Hepatocyte (in vitro differentiated cells): Measurements from ENCODE around the gene C10orf120. TPM values are rescaled to one million over a fixed set of nuclear protein-coding genes. Genes with fewer than 3 reads are reported as not detected.

Experiments
- DNase-seq: peaks from one replicate; pipeline ENCODE4 v3.0.0-alpha.2; 2016; ENCODE audit warnings: low spot score
- H2AFZ ChIP-seq: fragments of 200-600 bp; sonication (generic); 2 replicates; pipeline ENCODE4 v1.6.0; 2016; ENCODE audit warnings: antibody characterized with exemption, mild to moderate bottlenecking
- H3K27ac ChIP-seq: fragments of 200-600 bp; sonication (generic); 2 replicates; pipeline ENCODE4 v1.5.1; 2016; ENCODE audit warnings: mild to moderate bottlenecking
- H3K27me3 ChIP-seq: fragments of 200-600 bp; sonication (generic); 2 replicates; pipeline ENCODE4 v1.6.1; 2016
- H3K36me3 ChIP-seq: fragments of 200-600 bp; sonication (generic); replicated peaks from 2 replicates; pipeline ENCODE4 v1.5.1; 2016; ENCODE audit warnings: low read depth; ENCODE audit not compliant: insufficient read depth
- H3K4me1 ChIP-seq: fragments of 200-600 bp; sonication (generic); 2 replicates; pipeline ENCODE4 v1.5.1; 2016; ENCODE audit warnings: mild to moderate bottlenecking, moderate library complexity; ENCODE audit not compliant: insufficient read depth
- H3K4me2 ChIP-seq: fragments of 200-600 bp; sonication (generic); 2 replicates; pipeline ENCODE4 v1.6.0; 2016
- H3K4me3 ChIP-seq: fragments of 200-600 bp; sonication (generic); 2 replicates; pipeline ENCODE4 v1.5.1; 2016; ENCODE audit warnings: mild to moderate bottlenecking
- H3K79me2 ChIP-seq: fragments of 200-600 bp; sonication (generic); 2 replicates; pipeline ENCODE4 v1.6.0; 2017; ENCODE audit warnings: mild to moderate bottlenecking
- H3K9me2 ChIP-seq: fragments of 200-600 bp; sonication (generic); replicated peaks from 2 replicates; pipeline ENCODE4 v1.6.0; 2017; ENCODE audit warnings: mild to moderate bottlenecking; ENCODE audit not compliant: insufficient read depth
- H3K9me3 ChIP-seq: fragments of 200-600 bp; sonication (generic); 2 replicates; pipeline ENCODE4 v1.5.1; 2016; ENCODE audit warnings: low read depth, mild to moderate bottlenecking
- H4K20me1 ChIP-seq: fragments of 200-600 bp; sonication (generic); 2 replicates; pipeline ENCODE4 v1.6.0; 2016; ENCODE audit warnings: mild to moderate bottlenecking; ENCODE audit not compliant: insufficient read depth, poor library complexity, severe bottlenecking
- CTCF ChIP-seq: fragments of 200-600 bp; sonication (generic); IDR thresholded peaks from 2 replicates; pipeline ENCODE4 v1.5.1; 2016; ENCODE audit warnings: antibody characterized with exemption, mild to moderate bottlenecking; ENCODE audit not compliant: poor library complexity
- EZH2 ChIP-seq: fragments of 200-600 bp; sonication (generic); IDR thresholded peaks from 2 replicates; pipeline ENCODE4 v1.6.1; 2016; ENCODE audit warnings: antibody characterized with exemption, mild to moderate bottlenecking, borderline replicate concordance
- EZH2phosphoT487 ChIP-seq: fragments of 200-600 bp; sonication (generic); IDR thresholded peaks from one replicate; pipeline ENCODE4 v1.6.1; 2018; ENCODE audit warnings: antibody characterized with exemption, mild to moderate bottlenecking, low read depth, moderate library complexity; ENCODE audit not compliant: unreplicated experiment, severe bottlenecking
- WGBS: methylation state at CpG from one replicate; pipeline ENCODE4 v1.1.6; 2016; ENCODE audit warnings: low lambda C conversion rate; ENCODE audit errors: missing lambda C conversion rate; 5-methylcytosine and 5-hydroxymethylcytosine counted together
- polyA plus RNA-seq: library from polyadenylated mRNA; unstranded; fragments of >200 nt; fragmentation: Nextera tagmentation; extraction: Ambion mirVana; gene quantifications from 2 replicates; pipeline ENCODE4 v1.2.1, GENCODE V29; 2016
- total RNA-seq: library from RNA; depleted of rRNA; stranded (reverse); fragments of >200 nt; gene quantifications from 2 replicates; pipeline ENCODE4 v1.2.3, GENCODE V29; 2014

Gene C10orf120
- total and polyA plus RNA-seq, 2 experiments from 2014 or later = not detected

GRCh38 chr10:122696687-122697086 is 3.0 kb downstream of the C10orf120 start:
- no peaks in the 10 kb centered on the region for H3K27me3 ChIP-seq
- H3K27ac ChIP-seq = no peak overlapping the region
- no peak overlapping the region for H2AFZ ChIP-seq
- no peaks in the 10 kb centered on the region for H3K36me3 ChIP-seq
- H3K9me3 ChIP-seq = no peaks in the 10 kb centered on the region
- H4K20me1 ChIP-seq = no peaks in the 10 kb centered on the region
- 100% methylated on average over 1 of the region's 1 CpG for WGBS
- H3K4me2 ChIP-seq = no peak overlapping the region
- no peaks in the 10 kb centered on the region for H3K4me1 ChIP-seq
- H3K79me2 ChIP-seq = no peaks in the 10 kb centered on the region
- no peaks in the 10 kb centered on the region for H3K9me2 ChIP-seq
- TF ChIP-seq CTCF (no peak), EZH2phosphoT487 (no peak), EZH2 (no peak)
- DNase-seq = no peak
- no peak overlapping the region for H3K4me3 ChIP-seq

- Histone ChIP-seq H3K27me3 (peaks cover 3% of the 10 kb centered on the region), H3K79me2 (no peaks in the 10 kb centered on the region), H3K27ac (no peak overlapping the region)
Measured at GRCh38 chr10:122692744-122693143, 6.9 kb downstream of the C10orf120 start.

GRCh38 chr10:122689146-122689820 is 10.4 kb downstream of the C10orf120 start:
- H3K36me3 ChIP-seq = no peaks in the 10 kb centered on the region
- H3K79me2 ChIP-seq = no peaks in the 10 kb centered on the region
- H2AFZ ChIP-seq = no peak overlapping the region
- H3K9me3 ChIP-seq = no peaks in the 10 kb centered on the region
- H3K27me3 ChIP-seq = peaks cover 8% of the 10 kb centered on the region
- H3K4me2 ChIP-seq = no peak overlapping the region
- TF ChIP-seq EZH2 = no peak
- peak; percentile 47 for DNase-seq
- peak overlapping the region; percentile 28 for H3K27ac ChIP-seq
- H4K20me1 ChIP-seq = no peaks in the 10 kb centered on the region
- 72% methylated on average over 6 of the region's 6 CpGs for WGBS
- H3K4me1 ChIP-seq = no peaks in the 10 kb centered on the region
- no peaks in the 10 kb centered on the region for H3K9me2 ChIP-seq
- H3K4me3 ChIP-seq = no peak overlapping the region

More at GRCh38 chr10:122692744-122693143, 6.9 kb downstream of the C10orf120 start:
- DNase-seq = no peak
- 84% methylated on average over 5 of the region's 5 CpGs for WGBS
- Histone ChIP-seq H3K4me2 (no peak overlapping the region), H3K9me3 (no peaks in the 10 kb centered on the region), H4K20me1 (no peaks in the 10 kb centered on the region), H2AFZ (no peak overlapping the region), H3K9me2 (no peaks in the 10 kb centered on the region), H3K4me1 (no peaks in the 10 kb centered on the region), H3K4me3 (no peak overlapping the region), H3K36me3 (no peaks in the 10 kb centered on the region)
- no peak for TF ChIP-seq EZH2
- TF ChIP-seq EZH2phosphoT487 = no peak
- no peak for TF ChIP-seq CTCF

- Histone ChIP-seq H3K4me2 (no peak overlapping the region), H2AFZ (no peak overlapping the region), H3K79me2 (no peaks in the 10 kb centered on the region), H3K9me3 (no peaks in the 10 kb centered on the region), H3K9me2 (no peaks in the 10 kb centered on the region), H3K27me3 (peaks cover 8% of the 10 kb centered on the region), H3K4me3 (no peak overlapping the region), H4K20me1 (no peaks in the 10 kb centered on the region), H3K36me3 (no peaks in the 10 kb centered on the region), H3K27ac (peak overlapping the region; percentile 28), H3K4me1 (no peaks in the 10 kb centered on the region)
- TF ChIP-seq EZH2phosphoT487 (no peak), CTCF (no peak), EZH2 (no peak)
- DNase-seq = peak; percentile 22
- 67% methylated on average over 6 of the region's 6 CpGs for WGBS
Measured at GRCh38 chr10:122688293-122688989, 11.2 kb downstream of the C10orf120 start.
